GM19240 (cell line): ENCODE data around the gene MYOCD.

Experiments
- DNase-seq: peaks from one replicate; pipeline ENCODE4 v3.0.0; 2011; ENCODE audit warnings: low spot score; ENCODE audit not compliant: insufficient read length

The MYOCD gene

GRCh38 chr17:12706070-12706469, 40.4 kb downstream of the MYOCD start:
- DNase-seq, result no peak

DNA sequence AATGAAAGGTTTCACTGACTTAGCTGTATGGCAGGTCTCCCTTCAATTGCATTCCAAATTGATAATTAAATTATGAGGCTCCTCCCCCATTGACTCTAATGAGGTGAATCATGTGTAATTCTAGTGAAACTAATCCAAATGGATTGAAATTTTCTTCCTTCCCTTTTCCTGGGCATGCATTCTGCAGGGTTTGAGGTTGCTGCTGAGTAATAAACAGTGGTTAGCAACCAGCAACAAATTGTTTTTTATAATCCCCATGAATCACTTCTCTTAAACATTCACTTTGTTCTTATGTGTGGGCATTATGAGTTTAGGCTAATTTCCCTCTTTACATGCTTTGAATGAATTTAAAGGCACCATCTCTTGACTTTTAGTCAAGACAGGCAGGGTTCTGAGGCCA, 43.4 kb downstream of the MYOCD start:
- no peak for DNase-seq

DNA sequence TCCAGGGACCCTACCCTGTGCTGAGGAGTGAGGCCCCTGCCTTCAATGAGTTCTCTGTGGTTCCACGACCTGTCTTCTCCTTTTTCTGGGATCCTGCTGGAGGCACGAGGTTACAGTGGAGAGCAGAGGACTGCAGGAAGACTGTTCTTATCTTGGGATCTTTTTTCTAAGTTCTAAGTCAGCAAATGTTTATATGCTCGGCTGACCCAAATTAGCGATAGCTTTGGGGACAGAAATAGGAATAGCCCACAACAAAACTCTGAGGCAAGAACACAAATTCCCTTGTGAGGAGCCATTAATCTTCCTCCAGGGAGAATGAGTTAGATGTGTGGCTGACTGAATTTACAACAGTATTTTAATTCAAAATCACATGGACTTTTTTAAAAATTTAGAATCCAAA, 46.7 kb downstream of the MYOCD start:
- DNase-seq, result no peak

GRCh38 chr17:12712941-12713340, 47.3 kb downstream of the MYOCD start:
- no peak for DNase-seq

GRCh38 chr17:12719948-12720347, 54.3 kb downstream of the MYOCD start:
- no peak for DNase-seq

GRCh38 chr17:12721581-12721980, 55.9 kb downstream of the MYOCD start:
- no peak for DNase-seq

DNA sequence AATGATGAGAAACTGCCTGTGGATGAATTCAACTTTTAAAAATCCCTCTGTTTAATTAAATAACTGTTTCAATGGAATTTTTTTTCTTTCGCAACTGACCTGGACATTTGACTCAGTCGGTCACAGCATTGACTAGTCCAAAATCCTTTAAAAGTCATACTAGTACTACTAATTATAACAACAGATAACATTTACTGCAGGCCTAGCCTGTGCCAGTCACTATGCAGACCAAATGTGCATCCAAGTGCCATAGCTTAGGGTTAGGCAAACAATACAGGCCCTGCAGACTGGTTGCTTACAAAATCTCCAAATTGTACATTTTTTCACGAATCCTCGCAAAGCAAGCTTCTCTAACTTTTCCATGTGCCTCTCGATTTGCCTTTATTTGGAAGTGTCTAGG, 56.6 kb downstream of the MYOCD start:
- no peak for DNase-seq

- no peak for DNase-seq
Observed at GRCh38 chr17:12726131-12726530, 60.4 kb downstream of the MYOCD start.

DNA sequence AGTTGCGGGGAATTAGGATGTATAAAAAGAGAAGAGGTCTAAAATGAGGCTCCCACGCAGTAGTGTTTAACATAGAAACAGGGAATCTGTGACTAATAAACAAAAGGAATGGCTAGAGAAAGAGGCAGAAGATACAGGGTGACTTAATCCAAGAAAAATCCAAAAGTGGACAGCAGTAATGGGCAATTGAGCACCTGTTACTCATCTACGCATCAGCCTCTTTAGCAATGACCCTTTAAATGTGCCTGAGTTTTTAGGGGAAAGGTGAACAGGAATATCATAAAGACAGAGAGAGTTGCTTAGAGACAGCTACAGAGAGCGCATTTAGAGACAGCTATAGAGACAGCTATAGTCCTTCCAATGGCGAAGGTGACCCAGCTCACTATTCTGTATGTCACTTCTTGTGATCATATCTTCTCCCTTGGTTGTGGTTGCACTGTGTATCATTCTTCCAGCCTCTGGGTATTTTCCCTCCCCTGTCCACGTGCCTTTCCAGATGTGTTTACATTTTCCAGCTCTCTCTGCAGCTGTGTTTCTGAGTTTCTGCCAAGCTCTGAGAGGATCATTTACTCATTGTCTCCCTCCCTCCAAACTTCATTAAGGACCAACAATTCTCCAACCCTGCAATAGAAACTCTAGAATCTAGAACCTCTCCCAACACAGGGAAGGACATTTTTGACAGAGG, 61.5 kb downstream of the MYOCD start:
- DNase-seq, result no peak

DNA sequence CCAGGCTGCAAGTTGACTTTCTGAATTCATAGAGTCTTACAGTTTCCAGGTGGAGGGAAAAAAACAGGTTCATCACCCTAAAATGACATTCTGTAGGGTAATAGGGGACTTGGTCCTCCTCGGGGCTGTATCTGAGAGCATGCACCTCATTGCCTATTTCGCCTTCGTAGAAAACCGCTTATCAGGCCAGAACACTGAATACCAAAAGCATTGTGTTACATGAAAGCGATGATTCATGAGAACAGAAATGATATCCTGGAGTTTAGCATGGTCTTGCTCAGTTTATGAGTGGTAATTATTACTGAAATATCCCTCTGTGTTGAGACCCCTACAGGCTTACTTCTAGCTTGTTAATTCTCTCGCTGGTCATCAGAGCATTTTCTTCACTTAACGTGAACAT, 62.2 kb downstream of the MYOCD start:
- no peak for DNase-seq

- DNase-seq, result no peak
Observed at GRCh38 chr17:12729086-12729485, 63.4 kb downstream of the MYOCD start.

DNA sequence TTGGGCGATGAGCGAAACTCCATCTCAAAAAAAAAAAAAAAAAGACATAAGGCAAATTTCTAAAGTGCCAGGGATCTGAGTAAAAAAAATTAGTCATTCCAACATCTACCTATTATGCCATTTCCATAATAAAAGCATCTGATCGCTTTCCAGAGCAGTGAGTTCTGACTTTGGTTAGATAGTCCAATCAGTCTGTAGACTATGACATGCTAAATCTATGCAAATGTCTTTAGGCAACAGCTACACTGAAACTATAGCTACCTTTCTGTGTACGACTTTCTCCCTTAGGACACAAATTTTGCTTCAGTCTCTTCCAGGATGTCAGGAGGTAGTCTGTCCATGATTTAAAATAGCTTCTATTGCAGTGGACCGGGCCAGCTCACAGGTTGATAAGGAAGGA, 64.7 kb downstream of the MYOCD start:
- DNase-seq, result no peak

- DNase-seq, result no peak
Observed at GRCh38 chr17:12730931-12731521, 65.3 kb downstream of the MYOCD start.

- DNase-seq, result no peak
Observed at GRCh38 chr17:12731839-12732238, 66.1 kb downstream of the MYOCD start.

GRCh38 chr17:12732366-12732765, 66.7 kb downstream of the MYOCD start:
- DNase-seq, result no peak

- DNase-seq, result no peak
Observed at GRCh38 chr17:12734926-12735325, 69.2 kb downstream of the MYOCD start.

GRCh38 chr17:12735517-12735916, 69.8 kb downstream of the MYOCD start:
- no peak for DNase-seq

DNA sequence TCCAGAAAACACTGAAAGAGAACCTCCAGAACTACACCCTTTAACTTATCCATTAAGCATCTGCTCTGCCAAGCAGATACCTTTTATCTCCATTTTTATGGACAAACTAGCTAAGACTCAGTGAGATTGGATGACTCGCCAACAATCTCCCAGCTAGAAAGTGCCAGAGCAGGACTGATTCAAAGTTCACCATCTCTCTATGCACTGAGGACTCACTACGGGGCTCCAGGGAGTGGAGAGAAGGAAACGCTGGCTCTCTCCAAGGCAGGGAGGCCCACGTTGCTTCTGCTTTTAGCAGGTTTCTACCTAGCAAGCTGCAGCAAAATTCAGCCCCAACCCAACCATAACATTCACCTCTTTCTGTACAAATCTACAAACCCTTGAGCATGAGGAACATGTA, 70.8 kb downstream of the MYOCD start:
- DNase-seq, result no peak

GRCh38 chr17:12737740-12738469, 72.2 kb downstream of the MYOCD start:
- DNase-seq, result no peak

DNA sequence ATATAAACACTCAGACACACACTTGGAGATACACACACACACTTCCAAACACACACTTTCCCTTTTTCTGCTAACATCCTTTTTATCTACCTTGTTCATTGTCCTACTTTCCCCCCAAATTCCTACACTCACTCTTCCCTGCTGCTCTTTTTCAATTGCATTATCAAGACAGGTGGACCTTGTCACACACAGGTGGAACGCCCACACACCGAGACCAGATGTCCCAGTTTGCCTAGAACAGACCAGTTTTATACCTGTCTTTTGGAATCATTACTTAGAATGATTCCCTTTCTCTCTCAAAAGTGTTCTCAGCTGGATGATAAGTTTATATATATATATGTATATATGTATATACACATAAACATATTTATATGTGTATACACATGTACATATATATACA, 72.9 kb downstream of the MYOCD start:
- DNase-seq, result no peak

GRCh38 chr17:12739500-12739899, 73.8 kb downstream of the MYOCD start:
- no peak for DNase-seq

- DNase-seq, result no peak
Observed at GRCh38 chr17:12743046-12743445, 77.4 kb downstream of the MYOCD start.

DNA sequence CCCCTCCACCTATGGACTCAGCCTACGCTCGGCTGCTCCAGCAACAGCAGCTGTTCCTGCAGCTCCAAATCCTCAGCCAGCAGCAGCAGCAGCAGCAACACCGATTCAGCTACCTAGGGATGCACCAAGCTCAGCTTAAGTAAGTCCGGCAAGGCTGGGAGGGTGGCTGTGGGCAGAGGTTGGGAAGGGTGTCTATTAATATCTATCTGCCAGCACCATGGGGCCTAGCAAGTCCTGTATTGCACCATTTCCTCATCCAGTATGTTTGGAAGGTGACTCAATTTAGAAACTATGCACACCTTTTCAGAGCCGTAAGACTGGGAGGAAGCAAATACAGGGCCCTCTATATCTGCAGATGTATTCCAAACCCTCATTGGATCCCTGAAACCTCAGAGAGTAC, 78.6 kb downstream of the MYOCD start:
- no peak for DNase-seq
